Panc1 (cell line): ENCODE results near the gene TIMM23B.
"Not testable (repeated sequence)": the region's sequence is repeated elsewhere in the genome, so short reads cannot be mapped to it uniquely, and the experiment has no call there.

Experiments
- CTCF ChIP-seq: fragments of 450-650 bp; IDR thresholded peaks from 2 replicates; pipeline ENCODE4 v1.5.1; 2017; ENCODE audit warnings: mild to moderate bottlenecking
- POLR2AphosphoS5 ChIP-seq: IDR thresholded peaks from 2 replicates; pipeline ENCODE4 v1.6.1; 2012; ENCODE audit warnings: mild to moderate bottlenecking, low read depth, low read length, moderate library complexity
- SIN3A ChIP-seq: IDR thresholded peaks from 2 replicates; pipeline ENCODE4 v1.6.1; 2012; ENCODE audit warnings: low read depth, mild to moderate bottlenecking, low read length, moderate library complexity, borderline replicate concordance; ENCODE audit not compliant: insufficient read depth
- TF ChIP-seq, protein P1 (sequence below), 2 experiments: IDR thresholded peaks; 2 replicates each; pipeline ENCODE4 v1.6.1; 2011 to 2012; ENCODE audit warnings: low read depth in 2 of 2, control low read depth in 1 of 2, low read length in 1 of 2, mild to moderate bottlenecking in 1 of 2, moderate library complexity in 1 of 2; ENCODE audit not compliant: insufficient read depth in 1 of 2

- TF ChIP-seq CTCF, POLR2AphosphoS5, SIN3A: not testable (repeated sequence)
- TF ChIP-seq, protein P1, sequence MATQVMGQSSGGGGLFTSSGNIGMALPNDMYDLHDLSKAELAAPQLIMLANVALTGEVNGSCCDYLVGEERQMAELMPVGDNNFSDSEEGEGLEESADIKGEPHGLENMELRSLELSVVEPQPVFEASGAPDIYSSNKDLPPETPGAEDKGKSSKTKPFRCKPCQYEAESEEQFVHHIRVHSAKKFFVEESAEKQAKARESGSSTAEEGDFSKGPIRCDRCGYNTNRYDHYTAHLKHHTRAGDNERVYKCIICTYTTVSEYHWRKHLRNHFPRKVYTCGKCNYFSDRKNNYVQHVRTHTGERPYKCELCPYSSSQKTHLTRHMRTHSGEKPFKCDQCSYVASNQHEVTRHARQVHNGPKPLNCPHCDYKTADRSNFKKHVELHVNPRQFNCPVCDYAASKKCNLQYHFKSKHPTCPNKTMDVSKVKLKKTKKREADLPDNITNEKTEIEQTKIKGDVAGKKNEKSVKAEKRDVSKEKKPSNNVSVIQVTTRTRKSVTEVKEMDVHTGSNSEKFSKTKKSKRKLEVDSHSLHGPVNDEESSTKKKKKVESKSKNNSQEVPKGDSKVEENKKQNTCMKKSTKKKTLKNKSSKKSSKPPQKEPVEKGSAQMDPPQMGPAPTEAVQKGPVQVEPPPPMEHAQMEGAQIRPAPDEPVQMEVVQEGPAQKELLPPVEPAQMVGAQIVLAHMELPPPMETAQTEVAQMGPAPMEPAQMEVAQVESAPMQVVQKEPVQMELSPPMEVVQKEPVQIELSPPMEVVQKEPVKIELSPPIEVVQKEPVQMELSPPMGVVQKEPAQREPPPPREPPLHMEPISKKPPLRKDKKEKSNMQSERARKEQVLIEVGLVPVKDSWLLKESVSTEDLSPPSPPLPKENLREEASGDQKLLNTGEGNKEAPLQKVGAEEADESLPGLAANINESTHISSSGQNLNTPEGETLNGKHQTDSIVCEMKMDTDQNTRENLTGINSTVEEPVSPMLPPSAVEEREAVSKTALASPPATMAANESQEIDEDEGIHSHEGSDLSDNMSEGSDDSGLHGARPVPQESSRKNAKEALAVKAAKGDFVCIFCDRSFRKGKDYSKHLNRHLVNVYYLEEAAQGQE (IDR thresholded peaks at IDR 0.05; ENCODE audit: insufficient read depth in 1 of 2, low read depth in 2 of 2, low read length in 1 of 2): not testable (repeated sequence)
Observed at GRCh38 chr10:50016926-50017325, 75.1 kb downstream of the TIMM23B start.
